Panc1 (cell line): ENCODE data around the gene PPP1R26. TPM values are rescaled to one million over a fixed set of nuclear protein-coding genes. Genes with fewer than 3 reads are reported as not detected.

ENCODE experiments used
- ATAC-seq: fragments of 200-7000 bp; cut with Tn5 transposase; 2 replicates; pipeline ENCODE4 v1.9.1; 2020; ENCODE audit warnings: mild to moderate bottlenecking, moderate library complexity
- BruUV-seq: library from RNA; stranded (reverse); fragments of 400-500 nt; replicated peaks from 2 replicates; lab custom pipeline; 2021; lab: Mats Ljungman, UMichigan
- CTCF ChIA-PET: fragments of 300-600 bp; sonication (Branson Sonifier 250); formaldehyde crosslinking; loops from one replicate; lab custom pipeline; 2022; ENCODE audit warnings: antibody characterized with exemption; lab: Charles Lee
- POLR2A ChIA-PET: fragments of 300-600 bp; sonication (Branson Sonifier 250); formaldehyde crosslinking; loops from one replicate; lab custom pipeline; 2022; ENCODE audit warnings: antibody characterized with exemption; lab: Charles Lee
- DNase-seq: peaks from one replicate; pipeline ENCODE4 v3.0.0-alpha.2; 2010; ENCODE audit warnings: low read depth, low spot score
- H3K27ac ChIP-seq: 2 replicates; pipeline ENCODE4 v1.5.1; 2011; ENCODE audit warnings: mild to moderate bottlenecking, low read length, inconsistent platforms
- H3K27me3 ChIP-seq: fragments of 200-500 bp; sonication (Bioruptor generic); 2 replicates; pipeline ENCODE4 v1.6.0; 2014; ENCODE audit warnings: low read length, inconsistent platforms; ENCODE audit not compliant: control insufficient read depth, insufficient read depth
- H3K36me3 ChIP-seq: fragments of 200-500 bp; sonication (Bioruptor generic); 2 replicates; pipeline ENCODE4 v1.5.1; 2014; ENCODE audit warnings: inconsistent platforms, mild to moderate bottlenecking, low read length, moderate library complexity; ENCODE audit not compliant: control insufficient read depth, insufficient read depth
- H3K4me1 ChIP-seq: 2 replicates; pipeline ENCODE4 v1.5.1; 2011; ENCODE audit warnings: inconsistent platforms, mild to moderate bottlenecking, low read length, moderate library complexity; ENCODE audit not compliant: control insufficient read depth, insufficient read depth
- H3K4me3 ChIP-seq, 2 experiments: 2 replicates each; pipeline ENCODE4 v1.5.1; 2011 to 2012; ENCODE audit warnings: low read depth in 2 of 2, low read length in 2 of 2, mild to moderate bottlenecking in 2 of 2, inconsistent platforms in 1 of 2, moderate library complexity in 1 of 2
- H3K9me3 ChIP-seq: fragments of 200-500 bp; sonication (Bioruptor generic); 2 replicates; pipeline ENCODE4 v1.5.1; 2014; ENCODE audit warnings: low read depth, mild to moderate bottlenecking, inconsistent platforms, low read length, moderate library complexity; ENCODE audit not compliant: control insufficient read depth, insufficient read depth
- POLR2AphosphoS5 ChIP-seq: IDR thresholded peaks from 2 replicates; pipeline ENCODE4 v1.6.1; 2012; ENCODE audit warnings: mild to moderate bottlenecking, low read depth, low read length, moderate library complexity
- SIN3A ChIP-seq: IDR thresholded peaks from 2 replicates; pipeline ENCODE4 v1.6.1; 2012; ENCODE audit warnings: low read depth, mild to moderate bottlenecking, low read length, moderate library complexity, borderline replicate concordance; ENCODE audit not compliant: insufficient read depth
- TCF7L2 ChIP-seq: IDR thresholded peaks from 2 replicates; pipeline ENCODE4 v1.6.1; 2011; ENCODE audit warnings: mild to moderate bottlenecking, low read depth, low read length, inconsistent platforms
- in situ Hi-C: cut with HindIII; loops from 2 replicates; pipeline ENCODE4 v1.10.0; 2016; ENCODE audit warnings: low sequenced_read_pairs, low pct_unique_long_range_greater_than_20kb
- intact Hi-C: fragments of 100-400 bp; cut with micrococcal nuclease; formaldehyde crosslinking; loops from one replicate; pipeline ENCODE4 v1.10.0; 2022; ENCODE audit not compliant: unreplicated experiment
- total RNA-seq: library from RNA; stranded (reverse); gene quantifications from one replicate; pipeline ENCODE4 v1.2.1, GENCODE V29; 2021; ENCODE audit not compliant: unreplicated experiment
- TF ChIP-seq, protein P1 (sequence below), 2 experiments: IDR thresholded peaks; 2 replicates each; pipeline ENCODE4 v1.6.1; 2011 to 2012; ENCODE audit warnings: low read depth in 2 of 2, control low read depth in 1 of 2, low read length in 1 of 2, mild to moderate bottlenecking in 1 of 2, moderate library complexity in 1 of 2; ENCODE audit not compliant: insufficient read depth in 1 of 2
- TF ChIP-seq, protein P2 (sequence below): fragments of 450-650 bp; IDR thresholded peaks from 2 replicates; pipeline ENCODE4 v1.5.1; 2017; ENCODE audit warnings: mild to moderate bottlenecking

The PPP1R26 gene
- total RNA-seq, 1 experiment from 2014 or later: 17.5 TPM

DNA sequence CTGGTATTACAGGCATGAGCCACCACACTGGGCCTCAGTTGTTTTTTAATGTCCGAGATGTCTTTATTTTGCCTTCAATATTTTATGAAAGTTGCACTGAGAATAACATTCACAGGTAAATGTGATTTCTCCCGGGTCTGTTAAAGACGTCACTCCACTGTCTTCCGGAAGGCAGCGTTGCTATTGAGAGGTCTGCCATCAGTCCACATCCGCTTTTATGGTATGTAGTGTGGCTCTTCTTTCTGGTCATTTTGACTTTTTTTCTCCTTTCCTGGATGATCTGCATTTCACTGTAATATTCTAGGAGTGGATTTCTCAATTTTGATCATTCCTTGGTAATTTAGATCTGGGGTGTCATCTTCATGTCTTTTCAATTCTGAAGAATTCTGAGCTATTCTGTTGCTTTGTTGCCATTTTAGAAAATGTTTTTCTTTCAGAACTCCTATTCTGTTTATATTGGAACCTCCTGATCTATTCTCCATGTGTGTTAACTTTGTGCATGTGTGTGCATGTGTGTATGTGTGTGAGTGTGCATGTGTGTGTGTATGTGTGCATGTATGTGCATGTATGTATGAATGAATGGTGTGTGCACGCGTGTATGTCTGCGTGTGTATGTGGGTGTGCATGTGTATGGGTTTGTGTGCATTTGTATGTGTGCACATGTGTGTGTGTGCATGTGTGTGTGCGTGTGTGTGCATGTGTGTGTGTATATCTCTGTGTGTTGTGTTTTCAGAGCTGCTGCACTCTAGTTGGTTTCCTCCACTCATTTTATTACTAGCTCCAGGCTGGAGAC, 39.8 kb downstream of the PPP1R26 start:
- H3K9me3 ChIP-seq: no peaks in the 10 kb centered on the region
- no peaks in the 10 kb centered on the region for H3K4me1 ChIP-seq
- TF ChIP-seq, protein P1, sequence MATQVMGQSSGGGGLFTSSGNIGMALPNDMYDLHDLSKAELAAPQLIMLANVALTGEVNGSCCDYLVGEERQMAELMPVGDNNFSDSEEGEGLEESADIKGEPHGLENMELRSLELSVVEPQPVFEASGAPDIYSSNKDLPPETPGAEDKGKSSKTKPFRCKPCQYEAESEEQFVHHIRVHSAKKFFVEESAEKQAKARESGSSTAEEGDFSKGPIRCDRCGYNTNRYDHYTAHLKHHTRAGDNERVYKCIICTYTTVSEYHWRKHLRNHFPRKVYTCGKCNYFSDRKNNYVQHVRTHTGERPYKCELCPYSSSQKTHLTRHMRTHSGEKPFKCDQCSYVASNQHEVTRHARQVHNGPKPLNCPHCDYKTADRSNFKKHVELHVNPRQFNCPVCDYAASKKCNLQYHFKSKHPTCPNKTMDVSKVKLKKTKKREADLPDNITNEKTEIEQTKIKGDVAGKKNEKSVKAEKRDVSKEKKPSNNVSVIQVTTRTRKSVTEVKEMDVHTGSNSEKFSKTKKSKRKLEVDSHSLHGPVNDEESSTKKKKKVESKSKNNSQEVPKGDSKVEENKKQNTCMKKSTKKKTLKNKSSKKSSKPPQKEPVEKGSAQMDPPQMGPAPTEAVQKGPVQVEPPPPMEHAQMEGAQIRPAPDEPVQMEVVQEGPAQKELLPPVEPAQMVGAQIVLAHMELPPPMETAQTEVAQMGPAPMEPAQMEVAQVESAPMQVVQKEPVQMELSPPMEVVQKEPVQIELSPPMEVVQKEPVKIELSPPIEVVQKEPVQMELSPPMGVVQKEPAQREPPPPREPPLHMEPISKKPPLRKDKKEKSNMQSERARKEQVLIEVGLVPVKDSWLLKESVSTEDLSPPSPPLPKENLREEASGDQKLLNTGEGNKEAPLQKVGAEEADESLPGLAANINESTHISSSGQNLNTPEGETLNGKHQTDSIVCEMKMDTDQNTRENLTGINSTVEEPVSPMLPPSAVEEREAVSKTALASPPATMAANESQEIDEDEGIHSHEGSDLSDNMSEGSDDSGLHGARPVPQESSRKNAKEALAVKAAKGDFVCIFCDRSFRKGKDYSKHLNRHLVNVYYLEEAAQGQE (IDR thresholded peaks at IDR 0.05; ENCODE audit: insufficient read depth in 1 of 2, low read depth in 2 of 2, low read length in 1 of 2): no peak
- no peak for TF ChIP-seq SIN3A
- no peak for TF ChIP-seq TCF7L2
- no peak for TF ChIP-seq POLR2AphosphoS5
- TF ChIP-seq, protein P2, sequence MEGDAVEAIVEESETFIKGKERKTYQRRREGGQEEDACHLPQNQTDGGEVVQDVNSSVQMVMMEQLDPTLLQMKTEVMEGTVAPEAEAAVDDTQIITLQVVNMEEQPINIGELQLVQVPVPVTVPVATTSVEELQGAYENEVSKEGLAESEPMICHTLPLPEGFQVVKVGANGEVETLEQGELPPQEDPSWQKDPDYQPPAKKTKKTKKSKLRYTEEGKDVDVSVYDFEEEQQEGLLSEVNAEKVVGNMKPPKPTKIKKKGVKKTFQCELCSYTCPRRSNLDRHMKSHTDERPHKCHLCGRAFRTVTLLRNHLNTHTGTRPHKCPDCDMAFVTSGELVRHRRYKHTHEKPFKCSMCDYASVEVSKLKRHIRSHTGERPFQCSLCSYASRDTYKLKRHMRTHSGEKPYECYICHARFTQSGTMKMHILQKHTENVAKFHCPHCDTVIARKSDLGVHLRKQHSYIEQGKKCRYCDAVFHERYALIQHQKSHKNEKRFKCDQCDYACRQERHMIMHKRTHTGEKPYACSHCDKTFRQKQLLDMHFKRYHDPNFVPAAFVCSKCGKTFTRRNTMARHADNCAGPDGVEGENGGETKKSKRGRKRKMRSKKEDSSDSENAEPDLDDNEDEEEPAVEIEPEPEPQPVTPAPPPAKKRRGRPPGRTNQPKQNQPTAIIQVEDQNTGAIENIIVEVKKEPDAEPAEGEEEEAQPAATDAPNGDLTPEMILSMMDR: no peak
- H3K36me3 ChIP-seq: no peaks in the 10 kb centered on the region
- POLR2A ChIA-PET: no interaction called here
- CTCF ChIA-PET: no interaction called here
- in situ Hi-C loops: no loop called here
- DNase-seq (no peak), ATAC-seq (no peak)
- H3K27ac ChIP-seq: no peak overlapping the region
- no peaks in the 10 kb centered on the region for H3K27me3 ChIP-seq
- no TSS peak for BruUV-seq
- intact Hi-C loops: no loop called here
- no peak overlapping the region for H3K4me3 ChIP-seq

DNA sequence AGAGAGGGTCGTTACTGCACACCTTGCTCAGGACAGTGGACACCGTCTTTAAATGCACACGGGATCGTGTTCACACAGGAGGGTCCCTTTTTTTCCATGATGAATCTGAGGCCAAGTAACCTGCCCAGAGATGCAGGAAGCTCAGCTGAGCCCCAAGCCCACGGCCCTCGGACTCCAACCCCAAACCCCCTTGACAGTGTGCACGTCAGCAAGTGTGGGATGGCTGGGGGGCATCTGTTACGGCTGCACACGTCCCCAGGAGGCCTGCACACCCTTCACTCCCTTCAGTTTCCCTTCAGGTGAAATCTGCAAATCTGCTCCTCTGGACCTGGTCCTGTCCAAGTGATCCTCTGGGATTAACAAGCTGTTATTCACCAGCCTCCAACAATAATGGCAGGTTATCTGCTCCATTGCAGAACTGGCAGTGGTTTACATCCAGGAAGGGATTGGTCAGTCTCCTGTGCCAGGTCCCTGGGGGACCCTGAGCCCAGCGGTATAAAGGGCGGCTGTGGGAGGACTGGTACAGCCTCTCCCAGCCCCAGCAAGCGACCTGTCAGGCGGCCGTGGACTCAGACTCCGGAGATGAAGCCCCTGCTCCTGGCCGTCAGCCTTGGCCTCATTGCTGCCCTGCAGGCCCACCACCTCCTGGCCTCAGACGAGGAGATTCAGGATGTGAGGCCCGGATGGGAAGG, 41.5 kb downstream of the PPP1R26 start, which contains the start of gene LCN1:
Gene LCN1, plus strand, starts transcription at position 525 of the 692 bp plus-strand sequence. Its CDS starts 58 bp downstream, at position 583.
- ChIA-PET CTCF (no interaction called here), POLR2A (no interaction called here)
- no peaks in the 10 kb centered on the region for H3K36me3 ChIP-seq
- H3K27ac ChIP-seq: no peak within 1 kb of the TSS
- ATAC-seq: no peak
- intact Hi-C loops: no loop called here
- H3K27me3 ChIP-seq: no peaks in the 10 kb centered on the region
- in situ Hi-C loops: no loop called here
- no peaks in the 10 kb centered on the region for H3K9me3 ChIP-seq
- H3K4me3 ChIP-seq: no peak within 1 kb of the TSS
- no peak for DNase-seq
- H3K4me1 ChIP-seq: no peaks in the 10 kb centered on the region
- TF ChIP-seq, protein P2: no peak
- no peak for TF ChIP-seq TCF7L2
- no peak for TF ChIP-seq POLR2AphosphoS5
- TF ChIP-seq, protein P1 (IDR thresholded peaks at IDR 0.05; ENCODE audit: insufficient read depth in 1 of 2, low read depth in 2 of 2, low read length in 1 of 2): no peak
- no peak for TF ChIP-seq SIN3A
- BruUV-seq: no TSS peak
